ENCODE measurements around the gene TULP4.

Gene TULP4

GRCh38 chr6:158500016-158500735 lies 187.9 kb downstream of the TULP4 start:
- TF ChIP-seq ZNF274 (IDR thresholded peaks at IDR 0.05; ENCODE audit: low read depth, low read length): no peak
- no peak overlapping the region for H3K4me3 ChIP-seq (ENCODE audit: low read length)

GRCh38 chr6:158501360-158502262 lies 189.3 kb downstream of the TULP4 start:
- H3K4me3 ChIP-seq (ENCODE audit: low read length): no peak overlapping the region
- no peak for TF ChIP-seq ZNF274 (IDR thresholded peaks at IDR 0.05; ENCODE audit: low read depth, low read length)

- no peak overlapping the region for H3K4me3 ChIP-seq (ENCODE audit: low read length)
- TF ChIP-seq ZNF274 (IDR thresholded peaks at IDR 0.05; ENCODE audit: low read depth, low read length): no peak
Measured at GRCh38 chr6:158502263-158502950, 190.1 kb downstream of the TULP4 start.

DNA sequence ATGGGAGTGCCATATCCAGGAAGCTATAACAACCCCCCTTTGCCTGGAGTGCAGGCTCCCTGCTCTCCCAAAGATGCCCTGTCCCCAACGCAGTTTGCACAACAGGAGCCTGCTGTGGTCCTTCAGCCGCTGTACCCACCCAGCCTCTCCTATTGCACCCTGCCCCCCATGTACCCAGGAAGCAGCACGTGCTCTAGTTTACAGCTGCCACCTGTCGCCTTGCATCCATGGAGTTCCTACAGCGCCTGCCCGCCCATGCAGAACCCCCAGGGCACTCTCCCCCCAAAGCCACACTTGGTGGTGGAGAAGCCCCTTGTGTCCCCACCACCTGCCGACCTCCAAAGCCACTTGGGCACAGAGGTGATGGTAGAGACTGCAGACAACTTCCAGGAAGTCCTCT lies 191.0 kb downstream of the TULP4 start:
- TF ChIP-seq ZNF274 (IDR thresholded peaks at IDR 0.05; ENCODE audit: low read depth, low read length): no peak
- no peak overlapping the region for H3K4me3 ChIP-seq (ENCODE audit: low read length)

DNA sequence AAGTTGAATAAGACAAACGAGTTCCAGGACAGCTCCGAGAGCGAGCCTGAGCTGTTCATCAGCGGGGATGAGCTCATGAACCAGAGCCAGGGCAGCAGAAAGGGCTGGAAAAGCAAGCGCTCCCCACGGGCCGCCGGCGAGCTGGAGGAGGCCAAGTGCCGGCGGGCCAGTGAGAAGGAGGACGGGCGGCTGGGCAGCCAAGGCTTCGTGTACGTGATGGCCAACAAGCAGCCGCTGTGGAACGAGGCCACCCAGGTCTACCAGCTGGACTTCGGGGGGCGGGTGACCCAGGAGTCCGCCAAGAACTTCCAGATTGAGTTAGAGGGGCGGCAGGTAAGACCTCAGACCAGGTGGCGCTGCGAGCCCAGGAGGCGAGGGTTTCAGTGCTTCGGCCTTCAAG lies 191.6 kb downstream of the TULP4 start:
- no peak for TF ChIP-seq ZNF274 (IDR thresholded peaks at IDR 0.05; ENCODE audit: low read depth, low read length)

GRCh38 chr6:158505194-158505593 lies 192.9 kb downstream of the TULP4 start:
- no peak for TF ChIP-seq ZNF274 (IDR thresholded peaks at IDR 0.05; ENCODE audit: low read depth, low read length)
- no peak overlapping the region for H3K4me3 ChIP-seq (ENCODE audit: low read length)

More for the DNA sequence above, 191.6 kb downstream of the TULP4 start:
- no peak overlapping the region for H3K4me3 ChIP-seq (ENCODE audit: low read length)

- TF ChIP-seq ZNF274 (IDR thresholded peaks at IDR 0.05; ENCODE audit: low read depth, low read length): no peak
Measured at GRCh38 chr6:158506601-158507000, 194.3 kb downstream of the TULP4 start.

GRCh38 chr6:158507174-158507573 lies 194.9 kb downstream of the TULP4 start:
- no peak for TF ChIP-seq ZNF274 (IDR thresholded peaks at IDR 0.05; ENCODE audit: low read depth, low read length)

More at GRCh38 chr6:158506601-158507000, 194.3 kb downstream of the TULP4 start:
- no peak overlapping the region for H3K4me3 ChIP-seq (ENCODE audit: low read length)

GRCh38 chr6:158508450-158508849 lies 196.2 kb downstream of the TULP4 start:
- TF ChIP-seq ZNF274 (IDR thresholded peaks at IDR 0.05; ENCODE audit: low read depth, low read length): no peak
- no peak overlapping the region for H3K4me3 ChIP-seq (ENCODE audit: low read length)

More at GRCh38 chr6:158507174-158507573, 194.9 kb downstream of the TULP4 start:
- H3K4me3 ChIP-seq (ENCODE audit: low read length): no peak overlapping the region

GRCh38 chr6:158509465-158509864 lies 197.2 kb downstream of the TULP4 start:
- H3K4me3 ChIP-seq (ENCODE audit: low read length): no peak overlapping the region
- TF ChIP-seq ZNF274 (IDR thresholded peaks at IDR 0.05; ENCODE audit: low read depth, low read length): no peak

- no peak for TF ChIP-seq ZNF274 (IDR thresholded peaks at IDR 0.05; ENCODE audit: low read depth, low read length)
- H3K4me3 ChIP-seq (ENCODE audit: low read length): no peak overlapping the region
Measured at GRCh38 chr6:158512809-158513208, 200.5 kb downstream of the TULP4 start.

GRCh38 chr6:158514176-158514575 lies 201.9 kb downstream of the TULP4 start:
- H3K4me3 ChIP-seq (ENCODE audit: low read length): no peak overlapping the region
- TF ChIP-seq ZNF274 (IDR thresholded peaks at IDR 0.05; ENCODE audit: low read depth, low read length): no peak

GRCh38 chr6:158514991-158515390 lies 202.7 kb downstream of the TULP4 start:
- no peak for TF ChIP-seq ZNF274 (IDR thresholded peaks at IDR 0.05; ENCODE audit: low read depth, low read length)
- H3K4me3 ChIP-seq (ENCODE audit: low read length): no peak overlapping the region

GRCh38 chr6:158516098-158516497 lies 203.8 kb downstream of the TULP4 start:
- no peak overlapping the region for H3K4me3 ChIP-seq (ENCODE audit: low read length)
- no peak for TF ChIP-seq ZNF274 (IDR thresholded peaks at IDR 0.05; ENCODE audit: low read depth, low read length)

Data from GM08714 (cell line).